MCF 10A (cell line): ENCODE results near the gene CBLC. TPM values are rescaled to one million over a fixed set of nuclear protein-coding genes. Genes with fewer than 3 reads are reported as not detected.

Experiments
- BruUV-seq: library from RNA; stranded (reverse); fragments of 400-500 nt; replicated peaks from 2 replicates; lab custom pipeline; 2021; lab: Mats Ljungman, UMichigan
- CTCF ChIA-PET: fragments of 300-600 bp; sonication (Branson Sonifier 250); formaldehyde crosslinking; extraction: SDS; loops from one replicate; lab custom pipeline; 2021; ENCODE audit warnings: antibody characterized with exemption, inconsistent platforms; lab: Yijun Ruan, JAX
- POLR2A ChIA-PET: fragments of 300-600, 350-650 bp; sonication (Branson Sonifier 250); formaldehyde crosslinking; extraction: SDS; loops from one replicate; lab custom pipeline; 2020; ENCODE audit warnings: antibody characterized with exemption, inconsistent platforms; lab: Yijun Ruan, JAX
- DNase-seq: peaks from one replicate; pipeline ENCODE4 v3.0.0-alpha.2; 2018; ENCODE audit not compliant: unreplicated experiment
- H3K27ac Mint-ChIP-seq: one replicate; pipeline ENCODE4 v1.8.0; 2022; ENCODE audit warnings: mild to moderate bottlenecking, low read depth, mixed read lengths; ENCODE audit not compliant: unreplicated experiment
- H3K27me3 Mint-ChIP-seq: one replicate; pipeline ENCODE4 v1.8.0; 2022; ENCODE audit warnings: mixed read lengths; ENCODE audit not compliant: insufficient read depth, unreplicated experiment
- H3K36me3 Mint-ChIP-seq: one replicate; pipeline ENCODE4 v1.8.0; 2022; ENCODE audit warnings: mild to moderate bottlenecking, moderate library complexity, mixed read lengths; ENCODE audit not compliant: insufficient read depth, unreplicated experiment
- H3K4me1 Mint-ChIP-seq: one replicate; pipeline ENCODE4 v1.8.0; 2022; ENCODE audit warnings: mixed read lengths; ENCODE audit not compliant: insufficient read depth, unreplicated experiment
- H3K4me3 Mint-ChIP-seq: one replicate; pipeline ENCODE4 v1.8.0; 2022; ENCODE audit warnings: mild to moderate bottlenecking, moderate library complexity, mixed read lengths; ENCODE audit not compliant: unreplicated experiment
- H3K9me3 Mint-ChIP-seq: one replicate; pipeline ENCODE4 v1.8.0; 2022; ENCODE audit warnings: mixed read lengths; ENCODE audit not compliant: unreplicated experiment
- intact Hi-C: fragments of 100-400 bp; cut with micrococcal nuclease; formaldehyde crosslinking; loops from 2 replicates; pipeline ENCODE4 v1.14.1; 2022
- total RNA-seq: library from RNA; stranded (reverse); gene quantifications from 2 replicates; pipeline ENCODE4 v1.2.3, GENCODE V29; 2022
- TF ChIP-seq, protein P1 (sequence below): fragments of 200-600 bp; IDR thresholded peaks from one replicate; pipeline ENCODE4 v1.8.0; 2022; ENCODE audit warnings: antibody characterized with exemption, mild to moderate bottlenecking; ENCODE audit not compliant: unreplicated experiment

CBLC gene
- total RNA-seq, 1 experiment from 2014 or later, result 14.6 TPM

DNA sequence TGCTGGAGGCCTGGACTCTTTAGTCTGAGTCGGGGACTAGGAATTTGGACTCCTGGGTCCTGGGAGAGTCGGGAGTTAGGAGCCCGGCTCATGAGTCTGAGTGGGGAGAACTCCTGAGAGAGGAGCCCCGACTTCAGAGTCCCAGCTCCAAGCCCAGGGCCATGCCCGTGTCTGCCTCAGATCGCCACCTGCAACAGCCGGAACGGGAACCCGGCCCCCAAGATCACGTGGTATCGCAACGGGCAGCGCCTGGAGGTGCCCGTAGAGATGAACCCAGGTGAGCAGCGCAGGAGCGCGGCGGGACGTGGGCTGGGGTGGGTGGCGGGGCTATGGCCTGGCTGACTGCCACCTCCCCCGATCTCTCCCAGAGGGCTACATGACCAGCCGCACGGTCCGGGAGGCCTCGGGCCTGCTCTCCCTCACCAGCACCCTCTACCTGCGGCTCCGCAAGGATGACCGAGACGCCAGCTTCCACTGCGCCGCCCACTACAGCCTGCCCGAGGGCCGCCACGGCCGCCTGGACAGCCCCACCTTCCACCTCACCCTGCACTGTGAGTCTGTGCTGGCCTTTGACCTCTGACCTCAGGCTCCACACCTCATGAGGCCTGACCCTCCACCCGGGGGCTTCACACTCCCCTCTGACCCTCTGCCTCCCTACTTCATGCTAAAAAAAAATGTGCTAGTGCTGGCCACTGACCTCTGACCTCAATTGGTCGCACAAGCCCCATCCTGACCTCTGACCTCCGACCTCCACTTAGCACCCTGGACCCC is 35.6 kb downstream of the CBLC start:
- CTCF ChIA-PET, result interaction anchor here (0.6 kb wide), 1 partner anchor 97 kb away, joined by 3 read pairs; no protein-coding TSS in a partner anchor
- Mint-ChIP-seq H3K27me3 (no peaks in the 10 kb centered on the region), H3K4me3 (no peak overlapping the region), H3K9me3 (no peaks in the 10 kb centered on the region), H3K4me1 (peaks cover 7% of the 10 kb centered on the region), H3K36me3 (peaks cover 4% of the 10 kb centered on the region), H3K27ac (no peak overlapping the region)
- POLR2A ChIA-PET, result interaction anchor here (0.6 kb wide), 1 partner anchor 61 kb away, joined by 3 read pairs; no protein-coding TSS in a partner anchor
- BruUV-seq, result no TSS peak
- intact Hi-C loops, result no loop called here
- DNase-seq, result no peak
- TF ChIP-seq, protein P1, sequence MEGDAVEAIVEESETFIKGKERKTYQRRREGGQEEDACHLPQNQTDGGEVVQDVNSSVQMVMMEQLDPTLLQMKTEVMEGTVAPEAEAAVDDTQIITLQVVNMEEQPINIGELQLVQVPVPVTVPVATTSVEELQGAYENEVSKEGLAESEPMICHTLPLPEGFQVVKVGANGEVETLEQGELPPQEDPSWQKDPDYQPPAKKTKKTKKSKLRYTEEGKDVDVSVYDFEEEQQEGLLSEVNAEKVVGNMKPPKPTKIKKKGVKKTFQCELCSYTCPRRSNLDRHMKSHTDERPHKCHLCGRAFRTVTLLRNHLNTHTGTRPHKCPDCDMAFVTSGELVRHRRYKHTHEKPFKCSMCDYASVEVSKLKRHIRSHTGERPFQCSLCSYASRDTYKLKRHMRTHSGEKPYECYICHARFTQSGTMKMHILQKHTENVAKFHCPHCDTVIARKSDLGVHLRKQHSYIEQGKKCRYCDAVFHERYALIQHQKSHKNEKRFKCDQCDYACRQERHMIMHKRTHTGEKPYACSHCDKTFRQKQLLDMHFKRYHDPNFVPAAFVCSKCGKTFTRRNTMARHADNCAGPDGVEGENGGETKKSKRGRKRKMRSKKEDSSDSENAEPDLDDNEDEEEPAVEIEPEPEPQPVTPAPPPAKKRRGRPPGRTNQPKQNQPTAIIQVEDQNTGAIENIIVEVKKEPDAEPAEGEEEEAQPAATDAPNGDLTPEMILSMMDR, result no peak

DNA sequence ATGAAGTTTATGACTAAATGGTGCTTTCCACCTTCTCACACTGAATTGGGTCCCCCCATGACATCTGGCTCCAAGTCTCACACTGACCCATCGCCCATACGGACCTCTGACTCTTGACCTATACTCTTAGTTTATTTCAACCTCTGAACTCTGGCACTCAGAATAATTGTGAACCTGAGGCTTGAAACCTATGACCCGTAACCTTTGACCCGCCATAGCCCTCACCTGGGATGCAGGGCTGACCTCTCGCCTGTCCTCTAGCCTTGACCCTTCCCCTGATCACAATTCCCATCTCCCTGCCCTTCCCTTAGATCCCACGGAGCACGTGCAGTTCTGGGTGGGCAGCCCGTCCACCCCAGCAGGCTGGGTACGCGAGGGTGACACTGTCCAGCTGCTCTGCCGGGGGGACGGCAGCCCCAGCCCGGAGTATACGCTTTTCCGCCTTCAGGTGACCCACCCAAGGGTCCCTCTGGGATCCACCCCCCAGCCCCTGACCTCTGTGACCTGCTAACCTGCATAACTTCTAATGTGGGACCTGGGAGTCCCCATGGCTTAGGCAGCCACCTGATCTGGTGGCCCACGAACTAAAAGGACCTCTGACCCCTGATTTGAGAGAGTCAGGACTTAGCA is 36.3 kb downstream of the CBLC start:
- DNase-seq, result no peak
- H3K4me3 Mint-ChIP-seq, result no peak overlapping the region
- no TSS peak for BruUV-seq
- H3K27me3 Mint-ChIP-seq, result no peaks in the 10 kb centered on the region
- intact Hi-C loops, result no loop called here
- H3K4me1 Mint-ChIP-seq, result peaks cover 4% of the 10 kb centered on the region
- H3K27ac Mint-ChIP-seq, result no peak overlapping the region
- H3K36me3 Mint-ChIP-seq, result peaks cover 4% of the 10 kb centered on the region
- no peaks in the 10 kb centered on the region for H3K9me3 Mint-ChIP-seq
- ChIA-PET CTCF (interaction anchor here (0.6 kb wide), 2 partner anchors 30 to 97 kb away, joined by 3 read pairs; no protein-coding TSS in a partner anchor), POLR2A (no interaction called here)
- TF ChIP-seq, protein P1, result no peak

DNA sequence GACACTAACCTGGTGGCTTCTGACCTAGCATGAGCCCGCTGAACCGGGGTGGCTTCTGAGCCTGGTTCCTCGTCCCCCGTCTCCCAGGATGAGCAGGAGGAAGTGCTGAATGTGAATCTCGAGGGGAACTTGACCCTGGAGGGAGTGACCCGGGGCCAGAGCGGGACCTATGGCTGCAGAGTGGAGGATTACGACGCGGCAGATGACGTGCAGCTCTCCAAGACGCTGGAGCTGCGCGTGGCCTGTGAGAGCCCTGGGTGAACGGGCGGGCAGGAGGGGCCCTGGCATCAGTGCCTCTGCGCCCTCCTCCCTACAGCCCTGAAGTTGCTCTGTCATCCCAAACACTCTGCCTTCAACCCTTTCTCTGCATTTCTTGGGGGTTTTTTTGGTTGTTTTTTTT is 36.8 kb downstream of the CBLC start:
- H3K4me3 Mint-ChIP-seq, result no peak overlapping the region
- CTCF ChIA-PET, result interaction anchor here (0.6 kb wide), 1 partner anchor 30 kb away, joined by 3 read pairs; no protein-coding TSS in a partner anchor
- BruUV-seq, result no TSS peak
- H3K36me3 Mint-ChIP-seq, result peaks cover 4% of the 10 kb centered on the region
- TF ChIP-seq, protein P1, result no peak
- DNase-seq, result no peak
- H3K9me3 Mint-ChIP-seq, result no peaks in the 10 kb centered on the region
- H3K27ac Mint-ChIP-seq, result no peak overlapping the region
- POLR2A ChIA-PET, result no interaction called here
- intact Hi-C loops, result no loop called here
- no peaks in the 10 kb centered on the region for H3K27me3 Mint-ChIP-seq
- H3K4me1 Mint-ChIP-seq, result peaks cover 4% of the 10 kb centered on the region

DNA sequence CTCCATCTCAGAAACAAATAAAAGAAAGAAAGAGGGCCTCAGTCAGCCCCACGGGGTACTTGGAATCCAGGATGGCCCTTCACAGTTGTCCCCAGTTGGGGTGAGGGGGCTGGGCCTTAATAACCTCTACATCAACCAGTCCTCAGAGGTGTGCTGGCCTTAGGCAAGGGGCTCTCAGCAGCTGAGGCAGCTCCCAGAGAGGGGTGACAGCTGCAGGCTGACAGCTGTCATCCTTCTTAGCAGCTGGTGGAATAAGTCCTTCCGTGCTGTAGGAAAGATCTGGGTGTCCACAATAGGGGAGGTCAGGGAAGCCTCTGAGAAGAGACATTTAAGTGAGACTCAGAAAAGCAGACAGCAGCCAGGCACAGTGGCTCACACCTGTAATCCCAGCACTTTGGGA is 38.6 kb downstream of the CBLC start:
- Mint-ChIP-seq H3K9me3 (no peaks in the 10 kb centered on the region), H3K4me3 (no peak overlapping the region), H3K36me3 (peaks cover 4% of the 10 kb centered on the region), H3K27ac (no peak overlapping the region), H3K4me1 (no peaks in the 10 kb centered on the region), H3K27me3 (no peaks in the 10 kb centered on the region)
- DNase-seq, result no peak
- POLR2A ChIA-PET, result no interaction called here
- TF ChIP-seq, protein P1, result no peak
- intact Hi-C loops, result no loop called here
- CTCF ChIA-PET, result interaction anchor here (0.6 kb wide), 1 partner anchor 18 kb away, joined by 3 read pairs; no protein-coding TSS in a partner anchor
- BruUV-seq, result no TSS peak
